NCI-H526 treated with DMSO at 0.1 percent for 48 hours (cell line): ENCODE data around the gene FAM180A.
"Not testable (repeated sequence)": the region's sequence is repeated elsewhere in the genome, so short reads cannot be mapped to it uniquely, and the experiment has no call there.

ENCODE experiments used
- DNase-seq: peaks from one replicate; lab custom pipeline; 2025; lab: John Stamatoyannopoulos, UW

Gene FAM180A

DNA sequence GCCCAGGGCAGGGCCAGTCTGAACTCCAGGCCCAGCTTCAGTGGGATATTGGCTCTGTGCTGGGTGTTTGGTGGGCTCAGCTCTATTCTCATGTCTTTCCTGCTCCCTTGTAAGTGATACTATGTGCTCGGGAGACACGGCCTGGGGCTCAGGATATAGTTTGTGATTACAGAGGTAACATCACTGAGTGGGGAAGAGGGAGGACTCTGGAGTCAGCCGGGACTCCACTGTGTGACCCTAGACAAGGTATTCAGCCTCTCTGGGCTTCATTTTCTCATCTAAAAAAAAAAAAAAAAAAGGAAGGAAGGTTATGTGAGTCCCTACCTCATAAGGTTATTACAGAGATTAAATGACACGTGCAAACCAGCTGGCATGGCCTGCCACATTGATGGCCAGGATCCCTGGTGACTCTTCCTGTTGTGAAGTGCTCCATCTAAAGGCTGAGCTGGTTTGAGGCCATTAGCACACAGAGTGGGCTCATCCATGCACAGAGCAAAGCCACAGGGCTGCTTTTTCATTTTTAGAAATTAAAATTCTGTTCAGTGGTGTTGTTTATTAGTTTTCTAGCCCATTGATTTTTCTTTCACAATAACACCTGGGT is 36.3 kb downstream of the FAM180A start:
- DNase-seq = no peak

- DNase-seq = no peak
Measured at GRCh38 chr7:135711139-135711469, 37.5 kb downstream of the FAM180A start.

DNA sequence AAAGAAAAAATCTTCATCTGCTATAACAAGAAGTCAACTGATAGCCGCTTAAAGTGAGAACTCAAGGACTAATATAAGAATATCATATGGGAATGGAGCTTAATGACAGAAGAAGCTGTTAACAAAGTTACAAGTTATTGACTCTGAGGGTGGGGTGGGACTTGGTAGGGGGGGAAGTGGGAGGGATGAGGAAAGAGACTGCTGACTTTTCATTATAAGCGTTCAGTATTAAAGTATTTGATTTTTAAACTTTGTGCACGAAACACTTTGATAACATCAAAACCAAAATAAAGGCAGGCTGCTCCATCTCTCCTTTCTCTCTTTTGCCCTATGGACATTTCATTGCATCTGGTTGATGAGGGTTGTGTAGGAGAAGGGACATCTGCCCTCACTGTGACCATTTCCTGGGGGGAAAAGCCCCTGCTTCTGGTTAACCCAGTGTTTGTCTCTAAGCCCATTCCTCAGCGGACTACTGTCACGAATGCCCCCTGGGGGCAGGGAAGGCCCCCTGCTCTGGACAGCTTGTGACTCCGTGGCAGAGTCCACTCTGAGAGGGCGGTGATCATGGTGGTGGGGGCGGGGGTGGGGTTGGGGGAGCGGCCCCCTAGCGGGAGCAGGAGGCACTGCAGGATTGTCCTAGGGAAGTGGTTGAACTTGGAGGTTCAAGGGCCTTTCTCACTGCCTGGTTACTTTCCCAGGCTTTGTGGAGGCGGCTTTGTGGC is 38.0 kb downstream of the FAM180A start:
- no peak for DNase-seq

DNA sequence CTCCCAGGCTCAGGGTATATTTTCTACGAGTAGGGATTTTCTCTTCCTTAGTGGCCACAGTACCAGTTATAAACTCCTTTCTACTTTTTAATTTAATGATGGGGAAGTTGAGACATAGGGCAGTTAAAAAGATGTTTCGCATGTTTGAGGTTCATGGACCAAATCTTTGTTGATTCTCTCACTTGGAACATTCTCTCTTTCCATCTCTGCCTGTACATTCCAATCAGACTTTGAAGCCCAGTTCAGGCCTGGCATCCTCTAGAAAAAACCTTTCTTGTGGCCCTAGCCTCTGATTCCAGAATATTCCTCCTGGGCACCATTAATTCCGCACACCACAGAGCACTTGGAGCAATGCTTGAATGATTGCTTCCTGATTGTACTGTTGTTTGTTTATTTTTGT is 39.1 kb downstream of the FAM180A start:
- no peak for DNase-seq

DNA sequence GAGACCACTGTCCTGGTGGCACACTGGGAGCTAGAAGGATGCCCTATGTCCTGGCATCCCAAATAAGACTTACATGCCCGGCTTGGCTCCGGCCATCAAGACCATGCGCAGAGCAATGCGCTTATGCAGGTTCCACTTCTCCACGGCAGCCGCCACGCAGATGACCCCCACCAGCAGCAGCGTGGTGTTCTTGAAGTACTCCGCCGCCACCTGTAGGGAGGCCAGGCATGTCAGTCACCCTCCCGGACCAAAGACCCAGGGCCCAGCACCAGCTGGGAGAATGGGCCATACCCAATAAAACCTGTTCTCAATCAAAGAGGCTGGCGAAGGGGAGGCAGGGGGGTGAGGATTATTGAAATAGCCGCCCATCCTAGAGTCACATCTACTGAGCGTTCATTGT is 40.6 kb downstream of the FAM180A start:
- DNase-seq = no peak

GRCh38 chr7:135707570-135707966 is 41.0 kb downstream of the FAM180A start:
- no peak for DNase-seq

- no peak for DNase-seq
Measured at GRCh38 chr7:135706858-135707569, 41.6 kb downstream of the FAM180A start.

GRCh38 chr7:135706038-135706742 is 42.4 kb downstream of the FAM180A start:
- no peak for DNase-seq

- no peak for DNase-seq
Measured at GRCh38 chr7:135704698-135705097, 43.9 kb downstream of the FAM180A start.

DNA sequence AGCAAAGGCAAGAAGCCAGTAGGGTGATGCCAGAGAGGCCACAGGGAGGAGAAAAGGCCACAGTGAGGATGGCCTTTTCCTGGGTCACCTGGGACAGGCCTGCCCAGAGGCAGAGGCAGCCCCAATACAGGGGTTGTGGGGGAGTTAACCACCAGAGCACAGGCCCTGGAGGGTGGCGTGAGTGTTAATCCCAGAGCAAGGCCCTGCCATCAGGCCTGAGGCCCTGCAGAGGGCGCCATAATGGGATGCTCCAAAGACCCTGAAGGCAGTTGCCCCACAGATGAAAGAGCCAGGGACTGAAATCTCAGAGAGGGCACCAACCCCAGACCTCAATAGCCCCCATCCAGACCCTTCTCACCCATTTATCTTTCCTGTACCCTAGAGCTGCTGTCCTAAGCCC is 44.5 kb downstream of the FAM180A start:
- DNase-seq = no peak

DNA sequence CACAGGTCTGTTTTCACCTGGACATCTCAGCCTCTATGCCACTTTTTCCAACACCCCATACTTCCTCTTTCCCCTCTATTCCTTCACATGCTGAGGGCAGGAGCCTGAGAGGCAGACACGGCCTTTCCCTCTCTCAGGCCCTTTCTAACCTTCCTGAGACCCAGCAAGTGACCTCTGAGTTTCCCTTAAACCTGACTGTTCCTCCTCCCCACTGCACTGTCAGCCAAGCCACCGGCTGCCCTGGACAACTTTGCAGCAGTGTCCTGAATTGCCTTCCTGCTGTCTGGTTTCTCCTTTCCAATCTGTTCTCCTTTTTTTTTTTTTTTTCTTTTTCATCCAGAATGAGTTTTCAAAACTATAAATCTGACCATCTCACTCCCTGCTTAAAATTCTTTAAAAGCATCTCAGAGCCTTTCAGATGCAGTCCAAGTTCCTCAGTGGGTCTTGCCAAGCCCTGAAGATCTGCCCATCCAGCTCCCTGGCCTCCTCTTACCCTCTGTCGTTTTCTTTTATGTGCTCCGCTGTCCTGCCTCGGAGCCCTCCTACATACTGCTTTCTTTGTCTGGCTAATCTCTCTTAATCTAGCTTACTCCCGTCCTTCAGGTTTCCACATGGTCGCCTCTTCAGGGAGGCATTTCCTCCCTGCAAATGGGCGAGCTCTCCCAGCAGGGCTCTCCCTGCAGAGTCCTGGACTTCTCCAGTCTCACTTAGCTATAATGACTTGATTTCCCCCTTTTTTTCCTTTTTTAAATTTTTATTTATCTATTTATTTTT is 51.1 kb downstream of the FAM180A start:
- DNase-seq = no peak

- DNase-seq = no peak
Measured at GRCh38 chr7:135693558-135693957, 55.1 kb downstream of the FAM180A start.

DNA sequence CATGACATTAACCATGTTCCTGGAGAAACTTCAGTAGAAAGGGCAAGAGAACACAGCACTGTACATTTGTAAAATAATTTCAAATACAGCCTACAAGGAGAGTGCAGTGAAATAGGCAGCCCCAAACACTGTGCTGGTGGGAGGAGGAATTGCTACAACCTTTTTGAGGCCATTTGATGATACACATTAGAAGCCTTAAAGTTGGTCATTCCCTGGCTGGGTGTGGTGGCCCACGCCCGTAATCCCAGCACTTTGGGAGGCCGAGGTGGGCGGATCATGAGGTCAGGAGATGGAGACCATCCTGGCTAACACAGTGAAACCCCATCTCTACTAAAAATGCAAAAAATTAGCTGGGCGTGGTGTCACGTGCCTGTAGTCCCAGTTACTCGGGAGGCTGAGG is 56.0 kb downstream of the FAM180A start:
- not testable (repeated sequence) for DNase-seq

DNA sequence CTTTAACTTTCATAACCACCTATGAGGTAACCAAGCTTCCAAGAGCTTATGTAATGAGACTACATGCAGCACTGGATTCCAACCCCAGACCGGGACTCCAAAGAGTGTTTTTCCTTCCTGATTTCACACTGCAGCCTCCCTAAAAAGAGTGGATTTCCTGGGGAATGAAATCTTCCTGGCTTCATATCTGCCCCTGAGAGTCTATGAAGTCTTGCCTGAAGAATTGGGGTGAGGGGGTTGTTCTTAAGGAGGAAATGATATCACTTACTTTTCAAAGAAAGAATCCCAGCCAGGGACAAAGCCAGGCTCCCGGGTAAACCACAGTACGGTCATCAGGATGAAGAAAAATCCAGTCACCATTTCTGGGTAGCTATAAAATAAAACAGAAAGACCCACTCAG is 56.6 kb downstream of the FAM180A start:
- no peak for DNase-seq

- no peak for DNase-seq
Measured at GRCh38 chr7:135690566-135690965, 58.0 kb downstream of the FAM180A start.

DNA sequence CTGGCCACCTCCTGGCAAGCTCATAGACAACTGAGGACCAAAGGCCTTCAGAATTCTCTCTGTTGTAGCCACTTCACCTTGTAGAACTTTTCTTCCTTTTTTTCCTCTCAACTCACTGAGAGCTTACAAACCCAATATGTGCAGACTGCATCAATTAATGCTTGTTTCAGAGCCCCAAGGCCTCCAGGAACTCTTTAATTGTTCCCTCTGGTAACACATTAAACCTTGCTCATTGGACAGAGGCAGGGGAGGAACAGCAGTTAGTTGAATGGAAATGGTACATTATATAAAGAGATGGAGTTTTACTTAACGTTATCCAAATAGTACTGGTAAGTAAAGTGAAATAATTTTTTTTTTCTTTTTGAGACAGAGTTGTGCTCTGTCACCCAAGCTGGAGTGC is 61.1 kb downstream of the FAM180A start:
- no peak for DNase-seq

- DNase-seq = no peak
Measured at GRCh38 chr7:135685306-135686084, 63.1 kb downstream of the FAM180A start.

DNA sequence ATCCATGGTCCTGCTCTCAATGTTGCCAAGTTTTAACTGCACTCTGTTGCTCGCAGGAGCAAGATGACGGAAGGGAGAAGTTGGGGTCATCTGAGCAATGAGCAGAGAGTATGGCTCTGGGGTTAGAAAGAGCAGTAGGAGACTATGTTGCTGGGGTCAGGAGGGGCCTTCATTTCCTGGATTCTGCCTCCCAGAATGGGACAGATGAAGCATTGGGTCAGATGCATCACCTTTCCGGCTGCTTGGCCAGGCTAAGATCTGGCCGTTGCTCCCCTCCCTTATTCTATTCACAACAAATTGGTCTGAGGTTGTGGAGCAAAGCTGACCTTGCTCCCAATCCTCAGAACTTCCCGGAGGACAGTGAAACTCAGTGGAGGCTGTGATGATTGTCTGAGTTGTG is 63.9 kb downstream of the FAM180A start:
- no peak for DNase-seq

DNA sequence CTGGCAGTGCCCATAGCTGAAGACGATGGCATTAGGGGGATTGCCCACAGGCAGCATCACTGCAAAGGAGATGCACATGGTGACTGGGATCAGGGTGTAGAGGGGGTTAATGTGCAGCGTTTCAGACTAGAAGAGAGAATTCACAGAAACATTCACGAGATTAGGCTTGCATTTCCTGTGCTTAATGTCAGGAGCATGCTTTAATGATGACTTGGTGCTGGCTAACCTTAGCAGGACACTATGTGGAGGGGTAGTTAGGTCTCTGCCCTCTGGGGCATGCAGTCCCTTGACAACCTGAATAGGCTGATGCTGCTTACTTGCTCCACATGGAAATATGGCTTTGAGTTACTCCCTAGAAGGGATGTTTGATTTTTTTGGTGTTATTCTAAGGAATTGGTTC is 64.5 kb downstream of the FAM180A start:
- DNase-seq = no peak

DNA sequence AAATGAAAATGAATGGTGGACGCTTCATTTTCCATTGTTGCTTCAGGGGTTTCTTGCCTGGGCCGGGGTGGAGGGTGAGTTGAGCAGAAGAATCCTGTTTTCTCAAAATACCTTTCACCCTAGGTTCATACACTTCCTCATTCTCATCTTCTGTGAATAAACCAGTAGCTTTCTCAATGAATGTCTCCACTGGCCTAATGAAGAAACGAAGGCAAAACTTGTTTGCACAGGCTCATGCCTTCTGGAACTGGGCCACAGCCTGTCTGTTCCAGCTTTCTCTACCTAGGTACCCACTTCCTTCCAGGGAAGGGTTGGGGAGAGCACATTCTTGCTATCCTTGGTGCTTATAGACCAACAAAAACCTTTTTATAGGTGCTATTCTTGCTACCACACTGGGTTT is 65.0 kb downstream of the FAM180A start:
- DNase-seq = no peak

- no peak for DNase-seq
Measured at GRCh38 chr7:135682191-135682590, 66.4 kb downstream of the FAM180A start.
